LNCaP clone FGC (cell line): ENCODE measurements around the gene EFCAB14.

Experiments used
- DNase-seq: peaks from one replicate; pipeline ENCODE4 v3.0.0-alpha.2; 2011; ENCODE audit warnings: low read depth
- H3K4me3 ChIP-seq: 2 replicates; pipeline ENCODE4 v1.5.1; 2011; ENCODE audit warnings: mild to moderate bottlenecking, low read depth, low read length, control low read depth
- CTCF ChIP-seq: IDR thresholded peaks from 2 replicates; pipeline ENCODE4 v1.5.1; 2012; ENCODE audit warnings: mild to moderate bottlenecking; ENCODE audit not compliant: control insufficient read depth, insufficient read depth; ENCODE audit errors: extremely low read depth

Gene EFCAB14

GRCh38 chr1:46691997-46692790 is 26.7 kb downstream of the EFCAB14 start:
- no peak overlapping the region for H3K4me3 ChIP-seq
- TF ChIP-seq CTCF: no peak
- no peak for DNase-seq

GRCh38 chr1:46690931-46691421 is 27.9 kb downstream of the EFCAB14 start:
- no peak for TF ChIP-seq CTCF
- no peak overlapping the region for H3K4me3 ChIP-seq
- DNase-seq: no peak

- no peak for TF ChIP-seq CTCF
- no peak overlapping the region for H3K4me3 ChIP-seq
- no peak for DNase-seq
Measured at GRCh38 chr1:46689897-46690296, 29.0 kb downstream of the EFCAB14 start.

GRCh38 chr1:46689356-46689755 is 29.6 kb downstream of the EFCAB14 start:
- TF ChIP-seq CTCF: no peak
- DNase-seq: peak; percentile 68
- no peak overlapping the region for H3K4me3 ChIP-seq

GRCh38 chr1:46687921-46688509 is 30.9 kb downstream of the EFCAB14 start:
- no peak overlapping the region for H3K4me3 ChIP-seq
- no peak for DNase-seq
- TF ChIP-seq CTCF: no peak

- TF ChIP-seq CTCF: no peak
- DNase-seq: peak; percentile 96
Measured at GRCh38 chr1:46687093-46687659, 31.7 kb downstream of the EFCAB14 start.

More at GRCh38 chr1:46687093-46687659, 31.7 kb downstream of the EFCAB14 start:
- H3K4me3 ChIP-seq: peak overlapping the region; percentile 9
